GM12878 (cell line): ENCODE data around the gene CXCR6. TPM values are rescaled to one million over a fixed set of nuclear protein-coding genes. Genes with fewer than 3 reads are reported as not detected.

ENCODE experiments used
- ATAC-seq: fragments of 200-7000 bp; cut with Tn5 transposase; 3 replicates; pipeline ENCODE4 v1.9.1; 2020; ENCODE audit warnings: mild to moderate bottlenecking, moderate library complexity
- BruUV-seq: library from RNA; stranded (reverse); fragments of 400-500 nt; replicated peaks from 2 replicates; lab custom pipeline; 2021; lab: Mats Ljungman, UMichigan
- CTCF ChIA-PET: fragments of 300-600 bp; sonication (Branson Sonifier 250); formaldehyde crosslinking; extraction: SDS; loops from one replicate; lab custom pipeline; 2021; ENCODE audit warnings: inconsistent platforms; lab: Yijun Ruan, JAX
- POLR2A ChIA-PET: fragments of 350-600 bp; formaldehyde crosslinking; extraction: SDS; loops from one replicate; lab custom pipeline; 2021; ENCODE audit warnings: inconsistent platforms; lab: Charles Lee
- RAD21 ChIA-PET: fragments of 300-600 bp; sonication (Branson Sonifier 250); formaldehyde crosslinking; loops from one replicate; lab custom pipeline; 2023; ENCODE audit warnings: antibody characterized with exemption; ENCODE audit not compliant: unreplicated experiment; lab: Charles Lee
- SMC1A ChIA-PET: fragments of 300-600 bp; sonication (Branson Sonifier 250); formaldehyde crosslinking; loops from one replicate; lab custom pipeline; 2023; ENCODE audit not compliant: unreplicated experiment, uncharacterized antibody; lab: Charles Lee
- DNase-seq: peaks from one replicate; pipeline ENCODE4 v3.0.0-alpha.2; 2011; ENCODE audit warnings: low read depth, low spot score
- FAIRE-seq: peaks from 3 replicates; lab custom pipeline; 2011; peaks lifted over from hg19 to GRCh38; lab: Jason Lieb, UNC
- H2AFZ ChIP-seq: 2 replicates; pipeline ENCODE4 v1.6.0; 2011; ENCODE audit warnings: low read depth, low read length, control low read depth; ENCODE audit not compliant: control insufficient read depth
- H3K27ac ChIP-seq: 2 replicates; pipeline ENCODE4 v1.5.1; 2011; ENCODE audit warnings: control low read depth; ENCODE audit not compliant: control insufficient read depth, insufficient read depth
- H3K27me3 ChIP-seq, 2 experiments: replicated peaks in 1 of 2; 2 replicates each; pipeline versions ENCODE4 v1.6.0 to v1.6.1; 2011; ENCODE audit warnings: low read length in 1 of 2; ENCODE audit not compliant: control insufficient read depth in 2 of 2, insufficient read depth in 2 of 2
- H3K36me3 ChIP-seq, 2 experiments: 2 replicates each; pipeline ENCODE4 v1.5.1; 2011; ENCODE audit warnings: low read length in 1 of 2; ENCODE audit not compliant: control insufficient read depth in 2 of 2, insufficient read depth in 2 of 2
- H3K4me1 ChIP-seq: 2 replicates; pipeline ENCODE4 v1.6.1; 2011; ENCODE audit warnings: mild to moderate bottlenecking, low read length, moderate library complexity, mixed read lengths; ENCODE audit not compliant: control insufficient read depth, insufficient read depth
- H3K4me2 ChIP-seq: 2 replicates; pipeline ENCODE4 v1.6.0; 2011; ENCODE audit warnings: control low read depth; ENCODE audit not compliant: control insufficient read depth, insufficient read depth
- H3K4me3 ChIP-seq: fragments of 200-600 bp; sonication (generic); 2 replicates; pipeline ENCODE4 v1.5.1; 2016
- H3K79me2 ChIP-seq: 2 replicates; pipeline ENCODE4 v1.6.0; 2011; ENCODE audit warnings: low read length; ENCODE audit not compliant: control insufficient read depth, insufficient read depth
- H3K9ac ChIP-seq: 2 replicates; pipeline ENCODE4 v1.8.0; 2011; ENCODE audit warnings: low read length, control low read depth, mixed read lengths; ENCODE audit not compliant: control insufficient read depth, insufficient read depth
- H3K9me3 ChIP-seq: replicated peaks from 3 replicates; pipeline ENCODE4 v1.5.1; 2011; ENCODE audit warnings: mild to moderate bottlenecking, low read length; ENCODE audit not compliant: control insufficient read depth, insufficient read depth
- H4K20me1 ChIP-seq: 2 replicates; pipeline ENCODE4 v1.6.0; 2011; ENCODE audit not compliant: control insufficient read depth, insufficient read depth
- NR2F1 ChIP-seq: fragments of 450-650 bp; conservative IDR thresholded peaks from 2 replicates; pipeline ENCODE4 v1.6.1; 2017; ENCODE audit warnings: mild to moderate bottlenecking
- PML ChIP-seq: IDR thresholded peaks from 2 replicates; pipeline ENCODE4 v1.6.1; 2012; ENCODE audit warnings: low read length, inconsistent platforms
- RAD51 ChIP-seq: fragments of 450-650 bp; IDR thresholded peaks from 2 replicates; pipeline ENCODE4 v1.6.1; 2016; ENCODE audit warnings: moderate library complexity, mild to moderate bottlenecking, inconsistent platforms
- SP1 ChIP-seq: IDR thresholded peaks from one replicate; pipeline ENCODE4 v1.6.1; 2011; ENCODE audit warnings: low read depth, low read length
- WGBS: methylation state at CpG from one replicate; pipeline ENCODE4 v1.1.6; 2016; ENCODE audit warnings: low lambda C conversion rate; ENCODE audit not compliant: insufficient replicate concordance, insufficient coverage; ENCODE audit errors: missing lambda C conversion rate; 5-methylcytosine and 5-hydroxymethylcytosine counted together
- in situ Hi-C: fragments of 300-500 bp; cut with MboI; formaldehyde crosslinking; loops from 9 replicates; pipeline ENCODE4 v1.14.3; 2018; ENCODE audit warnings: mixed read lengths
- intact Hi-C: fragments of 100-400 bp; cut with micrococcal nuclease; formaldehyde crosslinking; loops from one replicate; pipeline ENCODE4 v1.14.2; 2022; ENCODE audit not compliant: unreplicated experiment
- polyA plus RNA-seq, 11 experiments: library from polyadenylated mRNA; depleted of rRNA in 4 of 11; unstranded in 6 of 11; stranded (reverse) in 5 of 11; fragments of >200 nt; fragmentation: Nextera tagmentation in 4 of 11; fragmentation: Illumina TruSeq in 1 of 11; extraction: Ambion mirVana in 4 of 11; extraction: Trizol in 1 of 11; gene quantifications; 1 replicate in 1 of 11; 2 replicates in 10 of 11; pipeline versions ENCODE4 v1.2.1 to v1.2.3, GENCODE V29; 2011 to 2016; ENCODE audit warnings: inconsistent platforms in 2 of 11, missing spikeins in 2 of 11, low read depth in 1 of 11
- total RNA-seq, 4 experiments: library from RNA; depleted of rRNA in 3 of 4; stranded (reverse); fragments of >200 nt in 3 of 4; fragmentation: Illumina TruSeq in 1 of 4; extraction: Trizol in 1 of 4; gene quantifications; 2 replicates each; pipeline versions ENCODE4 v1.2.1 to v1.2.3, GENCODE V29; 2013 to 2021

The CXCR6 gene
- total and polyA plus RNA-seq, 10 of the 15 experiments (the other 5 are each of a cell fraction or from before 2014, with no cell fraction given) = 0.04 to 0.20 (median 0.12) TPM; not detected in 5

GRCh38 chr3:45922039-45922326 lies 21.3 kb upstream of the CXCR6 start:
- intact Hi-C loops = no loop called here
- POLR2A ChIA-PET = interaction anchor here (0.6 to 1.3 kb wide), 3 partner anchors 9 to 60 kb away, joined by 3 to 6 read pairs (median 3); no protein-coding TSS in a partner anchor
- RAD21 ChIA-PET = interaction anchor here (1.2 to 4.9 kb wide), 9 partner anchors 11 to 160 kb away, joined by 3 to 27 read pairs (median 9); no protein-coding TSS in a partner anchor
- Histone ChIP-seq H3K9me3 (no peaks in the 10 kb centered on the region), H3K36me3 (peaks cover 6 to 9% of the 10 kb centered on the region in 2 experiments), H3K4me1 (peaks cover 7% of the 10 kb centered on the region), H4K20me1 (no peaks in the 10 kb centered on the region), H3K4me3 (no peak overlapping the region), H3K4me2 (no peak overlapping the region), H3K79me2 (no peaks in the 10 kb centered on the region), H3K27ac (no peak overlapping the region), H3K27me3 (no peaks in the 10 kb centered on the region), H3K9ac (no peak overlapping the region), H2AFZ (no peak overlapping the region)
- no peak for FAIRE-seq
- peak; percentile 57 for ATAC-seq
- in situ Hi-C loops = no loop called here
- BruUV-seq = no TSS peak
- DNase-seq = no peak
- CTCF ChIA-PET = interaction anchor here (1.0 to 4.7 kb wide), 7 partner anchors 17 to 262 kb away, joined by 3 to 28 read pairs (median 4); no protein-coding TSS in a partner anchor
- no peak for TF ChIP-seq SP1
- TF ChIP-seq NR2F1 = peak; percentile 35; the same call in 1 of the 2 replicates
- SMC1A ChIA-PET = interaction anchor here (1.1 to 5.8 kb wide), 13 partner anchors 8 to 159 kb away, joined by 3 to 42 read pairs (median 8); no protein-coding TSS in a partner anchor
- 82% methylated on average over 3 of the region's 3 CpGs for WGBS

DNA sequence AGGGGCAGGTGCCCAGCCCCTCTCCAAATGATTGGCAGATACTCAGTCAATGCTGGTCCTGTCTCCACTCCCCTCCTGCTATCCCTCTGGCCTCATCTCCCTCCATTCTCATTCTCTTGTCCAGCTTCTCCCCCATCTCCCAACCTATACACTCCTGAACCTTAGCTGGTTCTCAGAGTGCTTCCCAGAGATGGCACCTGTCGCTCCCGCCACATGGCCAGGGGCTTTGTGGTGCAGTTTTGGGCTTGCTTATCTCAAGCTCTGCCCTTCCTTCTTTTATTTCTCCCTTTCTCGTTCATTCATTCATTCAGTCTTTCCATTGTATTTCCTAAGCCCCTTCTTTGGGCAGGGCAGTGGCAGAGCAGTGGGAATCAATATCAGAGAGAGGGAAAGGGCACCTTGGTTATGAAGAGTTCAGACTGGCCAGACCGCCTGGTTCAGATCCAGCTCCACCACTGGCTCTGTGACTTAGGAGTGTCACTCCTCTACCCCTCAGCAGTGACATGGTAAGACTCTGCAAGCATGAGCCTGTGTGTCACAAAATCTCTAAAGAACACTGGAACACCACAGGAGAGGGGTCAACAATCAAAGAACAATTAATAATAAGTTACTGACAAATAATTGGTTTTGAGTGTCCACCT lies 20.2 kb upstream of the CXCR6 start:
- Histone ChIP-seq H2AFZ (no peak overlapping the region), H3K4me3 (no peak overlapping the region), H3K9ac (no peak overlapping the region), H3K4me2 (no peak overlapping the region), H3K4me1 (no peaks in the 10 kb centered on the region), H3K27ac (no peak overlapping the region), H3K27me3 (no peaks in the 10 kb centered on the region), H3K36me3 (peaks cover 6 to 9% of the 10 kb centered on the region in 2 experiments), H3K9me3 (no peaks in the 10 kb centered on the region), H4K20me1 (no peaks in the 10 kb centered on the region), H3K79me2 (no peaks in the 10 kb centered on the region)
- FAIRE-seq = no peak
- in situ Hi-C loops = no loop called here
- ChIA-PET CTCF (interaction anchor here (0.7 to 4.7 kb wide), 7 partner anchors 16 to 263 kb away, joined by 3 to 28 read pairs (median 4); no protein-coding TSS in a partner anchor), POLR2A (no interaction called here), RAD21 (interaction anchor here (0.9 to 4.9 kb wide), 3 partner anchors 12 to 58 kb away, joined by 3 to 27 read pairs (median 6); no protein-coding TSS in a partner anchor), SMC1A (interaction anchor here (0.7 to 5.8 kb wide), 10 partner anchors 7 to 160 kb away, joined by 3 to 42 read pairs (median 6); partner anchors contain the start of gene LZTFL1)
- intact Hi-C loops = no loop called here
- TF ChIP-seq RAD51 (no peak), PML (no peak)
- 83% methylated on average over 4 of the region's 4 CpGs for WGBS
- BruUV-seq = no TSS peak
- no peak for DNase-seq
- no peak for ATAC-seq
